GM18505 (cell line): Measurements from ENCODE around the gene EIF5A.

ENCODE experiments used
- ATAC-seq: cut with Tn5 transposase; IDR thresholded peaks from one replicate; pipeline ENCODE4 v1.9.1; 2021; ENCODE audit not compliant: unreplicated experiment
- POLR2A ChIP-seq: IDR thresholded peaks from 4 replicates; pipeline ENCODE4 v1.6.1; 2011; ENCODE audit warnings: borderline replicate concordance; ENCODE audit not compliant: insufficient read depth, insufficient read length; ENCODE audit errors: extremely low read depth

EIF5A gene

DNA sequence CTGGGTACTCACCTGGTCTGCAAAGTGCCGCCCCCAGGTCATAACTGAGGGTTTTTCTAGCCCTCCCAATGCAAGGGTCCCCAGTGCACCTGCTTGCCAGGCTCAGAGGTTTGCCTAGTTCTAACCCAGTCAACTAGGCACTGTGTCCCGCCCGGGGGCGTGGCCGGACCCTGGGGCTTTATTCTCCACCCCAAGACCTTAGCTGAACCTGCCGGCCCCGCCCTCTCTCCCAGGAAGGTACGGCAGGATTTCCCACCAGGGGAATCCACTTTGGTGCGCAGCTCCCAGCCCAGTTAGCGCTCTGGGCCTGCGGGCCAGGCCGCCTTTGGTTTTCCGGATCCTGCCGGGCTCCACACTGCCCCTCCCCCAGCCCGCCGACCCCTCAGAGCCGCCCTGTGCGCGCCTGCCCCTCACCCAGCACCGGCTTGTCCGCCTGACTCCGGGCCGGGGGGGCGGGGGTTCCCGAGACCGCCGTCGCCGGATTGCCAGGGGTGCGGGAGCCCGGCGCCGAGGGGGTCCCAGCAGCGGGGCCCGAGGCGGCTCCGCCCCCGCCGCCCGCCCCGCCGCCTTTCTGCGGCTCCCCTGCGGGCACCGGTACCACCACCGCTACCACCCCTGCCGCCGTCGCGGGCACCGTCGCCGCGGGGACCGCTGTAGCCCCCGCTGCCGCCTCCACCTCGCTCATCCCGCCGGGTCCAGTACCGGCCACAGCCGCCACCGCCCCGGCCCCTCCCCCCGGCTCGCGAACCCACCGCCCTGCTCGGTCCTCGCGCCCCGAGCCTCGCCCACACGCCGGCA is 13.4 kb upstream of the EIF5A start:
- peak; percentile 1 for ATAC-seq
- no peak for TF ChIP-seq POLR2A

DNA sequence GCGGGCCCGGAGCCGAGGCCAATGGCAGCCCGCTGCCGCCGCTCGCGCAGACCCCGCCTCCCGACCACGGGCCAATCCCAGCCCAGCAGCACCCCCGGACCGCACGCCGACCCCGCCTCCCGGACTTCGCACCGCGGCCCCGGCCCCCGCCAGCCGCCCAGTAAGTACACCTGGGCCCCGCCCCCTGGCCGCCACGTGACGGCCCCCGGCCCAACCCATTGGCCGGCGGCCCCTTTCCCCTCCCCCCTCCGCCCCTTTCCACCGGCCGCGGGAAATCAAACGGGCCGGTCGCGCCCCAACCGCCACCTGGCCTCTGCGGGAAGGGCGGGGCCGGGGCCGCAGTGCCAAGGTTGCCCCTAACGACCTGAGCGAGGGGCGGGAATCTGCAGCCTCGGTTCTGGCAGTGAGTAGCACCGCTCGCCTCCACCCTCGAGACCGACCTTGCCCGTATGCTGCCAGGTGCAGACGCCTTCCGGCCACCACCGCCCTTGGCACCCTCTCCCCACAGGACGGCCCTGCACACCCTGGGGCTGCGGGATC is 12.7 kb upstream of the EIF5A start, which contains the start of gene YBX2:
YBX2 (minus strand) TSS at position 26 of the 540 bp plus-strand sequence. CDS start 139 bp downstream, outside the sequence.
- ATAC-seq: peak; percentile 41
- TF ChIP-seq POLR2A: no peak

DNA sequence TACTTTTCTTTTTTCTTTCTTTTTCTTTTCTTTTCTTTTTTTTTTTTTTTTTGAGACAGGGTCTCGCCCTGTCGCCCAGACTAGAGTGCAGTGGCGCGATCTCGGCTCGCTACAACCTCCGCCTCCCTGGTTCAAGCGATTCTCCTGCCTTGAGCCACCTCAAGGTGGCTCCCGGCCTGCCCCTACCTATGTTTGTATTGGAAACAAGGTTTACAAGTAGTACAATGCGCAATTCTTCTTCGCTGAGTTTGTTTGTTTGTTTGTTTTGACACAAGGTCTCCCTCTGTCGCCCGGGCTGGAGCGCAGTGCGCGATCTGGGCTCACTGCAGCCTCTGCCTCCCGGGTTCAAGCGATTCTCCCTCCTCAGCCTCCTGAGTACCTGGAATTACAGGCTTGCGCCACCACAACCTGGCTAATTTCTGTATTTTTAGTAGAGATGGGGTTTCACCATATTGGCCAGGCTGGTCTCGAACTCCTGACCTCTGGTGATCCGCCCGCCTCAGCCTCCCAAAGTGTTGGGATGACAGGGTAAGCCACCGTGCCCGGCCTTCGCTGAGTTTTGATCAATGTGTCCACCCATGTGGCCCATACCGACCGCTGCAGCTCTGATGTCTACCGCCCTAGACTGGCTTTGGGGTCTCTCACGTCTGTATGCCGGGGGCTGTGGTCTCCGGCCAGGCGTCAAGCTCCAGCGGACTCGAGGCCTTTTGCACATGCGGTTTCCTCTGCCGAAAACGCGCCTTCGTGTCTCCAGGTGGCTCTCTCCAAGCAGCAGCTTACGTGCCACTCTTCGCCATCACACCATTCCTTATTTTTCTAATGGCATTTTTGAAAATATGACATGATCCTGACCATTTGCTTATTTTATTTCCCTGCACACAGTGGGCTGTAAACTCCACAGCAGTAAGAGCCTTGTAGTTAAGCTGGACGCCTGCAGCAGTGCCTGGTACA is 11.9 kb upstream of the EIF5A start:
- ATAC-seq: no peak
- no peak for TF ChIP-seq POLR2A

DNA sequence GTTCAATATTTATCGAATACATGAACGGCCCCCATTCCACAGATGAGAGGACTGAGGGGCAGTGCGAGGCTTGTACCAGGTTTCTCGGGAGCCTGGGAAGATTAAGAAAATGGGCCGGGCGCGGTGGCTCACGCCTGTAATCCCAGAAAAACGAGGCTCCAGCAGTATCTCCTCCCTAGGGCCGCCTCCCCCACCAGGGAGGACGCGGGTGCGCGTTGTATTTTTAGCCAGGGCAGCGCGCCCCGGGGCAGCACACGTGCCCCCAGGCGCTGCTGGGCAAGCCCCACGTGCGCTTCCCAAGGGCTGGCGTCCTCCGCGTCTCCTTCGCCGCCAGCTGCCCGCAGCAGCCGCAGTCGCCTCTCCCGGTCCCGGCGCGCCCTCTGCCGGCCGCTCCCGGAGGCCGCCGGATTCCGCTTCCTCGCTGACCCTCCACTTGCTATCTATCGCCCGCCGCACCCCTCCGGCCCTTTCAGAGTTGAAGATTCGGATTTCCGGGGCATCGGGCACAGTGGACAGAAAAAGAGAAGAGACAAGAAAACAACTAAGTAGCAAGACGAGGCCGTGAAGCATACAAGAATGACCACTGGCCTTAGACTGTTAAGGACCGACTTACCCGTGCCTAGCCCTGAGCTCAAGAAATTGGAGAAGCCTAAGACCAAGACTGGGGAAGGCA is 11.1 kb upstream of the EIF5A start:
- ATAC-seq: no peak

DNA sequence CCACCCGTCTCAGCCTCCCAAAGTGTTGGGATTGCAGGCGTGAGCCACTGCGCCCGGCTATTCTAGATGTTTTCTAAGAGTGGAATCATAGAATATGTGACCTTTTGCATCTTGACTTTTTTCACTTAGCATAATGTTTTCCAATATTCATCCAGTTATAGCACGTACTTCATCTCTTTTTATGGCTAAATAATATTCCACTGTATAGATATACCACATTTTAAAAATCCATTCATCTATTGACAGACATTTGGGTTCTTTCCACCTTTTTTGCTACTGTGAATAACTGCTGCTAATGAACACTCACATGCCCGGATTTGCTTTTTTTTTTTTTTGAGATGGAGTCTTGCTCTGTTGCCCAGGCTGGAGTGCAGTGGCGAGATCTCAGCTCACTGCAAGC is 3.2 kb upstream of the EIF5A start:
- no peak for TF ChIP-seq POLR2A
- no peak for ATAC-seq

More for the DNA sequence above, 11.1 kb upstream of the EIF5A start:
- no peak for TF ChIP-seq POLR2A

DNA sequence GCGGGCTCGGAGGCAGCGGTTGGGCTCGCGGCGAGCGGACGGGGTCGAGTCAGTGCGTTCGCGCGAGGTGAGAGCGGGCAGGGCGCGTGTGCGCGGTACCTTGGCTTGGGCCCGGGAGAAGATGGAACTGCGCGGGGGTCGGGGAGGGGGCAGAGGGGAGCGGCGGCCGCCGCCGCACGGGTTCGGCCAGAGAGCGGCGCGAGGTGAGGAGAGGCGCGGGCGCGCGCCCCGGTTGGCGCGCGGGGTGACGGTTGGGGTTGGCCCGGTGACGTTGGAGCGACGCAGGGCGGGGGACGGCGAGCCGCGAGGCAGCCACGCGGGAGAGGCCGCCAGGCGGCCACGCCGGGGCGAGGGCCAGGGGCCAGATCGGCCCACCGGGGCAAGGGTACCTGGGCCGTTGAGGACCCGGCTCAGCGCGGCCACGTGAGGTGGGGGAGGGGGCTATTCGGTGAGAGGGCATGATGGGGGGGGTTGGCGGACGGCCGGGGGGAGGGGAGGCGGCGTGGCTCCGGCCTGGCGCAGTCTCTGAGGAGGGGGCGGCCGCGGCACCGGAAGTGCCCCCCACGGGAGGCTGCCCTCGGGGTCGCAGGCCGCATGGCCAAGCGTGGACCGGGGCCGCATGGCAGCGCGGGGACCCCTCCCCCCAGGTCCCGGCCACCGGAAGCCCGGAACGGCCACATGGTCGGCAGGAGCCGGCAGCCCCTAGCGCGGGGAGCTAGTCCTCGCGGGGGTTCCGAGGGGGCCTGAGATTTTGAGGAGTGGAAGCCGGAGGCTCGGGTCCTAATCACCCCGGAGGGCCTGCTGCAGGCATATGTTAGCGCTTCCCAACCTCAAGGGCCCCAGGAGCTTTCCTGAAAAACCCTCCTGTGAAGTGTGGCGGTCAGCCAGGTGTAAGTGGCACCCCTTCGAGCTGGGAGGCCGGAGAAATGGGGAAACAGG is 527 bp downstream of the EIF5A start:
- no peak for TF ChIP-seq POLR2A
- ATAC-seq: peak; percentile 9

DNA sequence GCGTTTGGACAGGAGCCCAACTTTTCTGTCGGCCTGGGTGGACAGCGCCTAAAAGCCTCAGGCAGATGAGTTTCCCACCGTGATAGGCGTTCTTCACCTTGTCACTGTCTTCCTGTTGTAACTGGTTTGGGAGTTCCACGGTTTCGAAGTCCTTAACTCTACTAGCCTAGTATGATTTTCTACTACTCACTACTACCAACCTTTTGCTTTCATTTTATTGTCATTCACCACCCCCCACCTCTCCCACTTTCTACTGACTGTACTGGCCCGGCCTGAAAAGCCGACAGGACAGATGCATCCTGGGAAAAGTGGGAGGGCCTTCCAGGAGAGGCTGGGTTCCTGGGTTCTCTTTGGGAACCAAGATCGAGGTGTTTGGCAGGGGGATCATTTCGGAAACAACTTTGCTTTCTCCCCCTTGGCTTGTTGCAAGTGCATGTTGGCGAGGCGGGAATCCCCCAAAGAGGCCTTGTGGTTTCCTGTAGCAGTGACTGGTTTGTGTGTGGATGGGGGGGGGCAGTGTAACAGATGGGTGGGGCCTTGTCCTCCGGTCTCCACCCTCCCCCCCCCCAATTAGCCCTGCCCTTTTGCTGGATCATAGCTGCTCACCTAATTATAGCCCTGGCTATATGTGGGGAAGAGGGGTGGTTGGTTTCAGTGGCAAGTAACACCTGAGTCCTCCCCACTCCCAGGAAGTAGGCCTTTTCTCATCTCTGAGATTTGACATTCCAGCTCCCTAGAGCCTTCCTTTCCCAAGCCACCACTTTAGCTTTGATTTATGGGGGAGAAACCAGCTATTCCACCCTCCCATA is 1.4 kb downstream of the EIF5A start:
- peak; percentile 17 for ATAC-seq
- TF ChIP-seq POLR2A: peak; percentile 57

DNA sequence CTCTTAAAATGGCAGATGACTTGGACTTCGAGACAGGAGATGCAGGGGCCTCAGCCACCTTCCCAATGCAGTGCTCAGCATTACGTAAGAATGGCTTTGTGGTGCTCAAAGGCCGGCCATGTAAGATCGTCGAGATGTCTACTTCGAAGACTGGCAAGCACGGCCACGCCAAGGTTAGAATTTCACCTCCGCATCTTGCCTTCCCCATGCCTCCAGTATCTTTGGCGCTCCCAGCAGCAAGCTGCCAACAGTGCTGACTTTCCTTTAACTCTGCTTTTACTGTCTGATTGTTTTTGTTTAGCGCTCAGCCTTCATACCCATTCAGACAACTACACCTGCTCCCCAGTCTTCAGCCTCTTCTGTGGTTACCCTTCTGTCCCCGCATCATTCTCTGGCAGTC is 2.2 kb downstream of the EIF5A start:
- no peak for TF ChIP-seq POLR2A
- no peak for ATAC-seq

DNA sequence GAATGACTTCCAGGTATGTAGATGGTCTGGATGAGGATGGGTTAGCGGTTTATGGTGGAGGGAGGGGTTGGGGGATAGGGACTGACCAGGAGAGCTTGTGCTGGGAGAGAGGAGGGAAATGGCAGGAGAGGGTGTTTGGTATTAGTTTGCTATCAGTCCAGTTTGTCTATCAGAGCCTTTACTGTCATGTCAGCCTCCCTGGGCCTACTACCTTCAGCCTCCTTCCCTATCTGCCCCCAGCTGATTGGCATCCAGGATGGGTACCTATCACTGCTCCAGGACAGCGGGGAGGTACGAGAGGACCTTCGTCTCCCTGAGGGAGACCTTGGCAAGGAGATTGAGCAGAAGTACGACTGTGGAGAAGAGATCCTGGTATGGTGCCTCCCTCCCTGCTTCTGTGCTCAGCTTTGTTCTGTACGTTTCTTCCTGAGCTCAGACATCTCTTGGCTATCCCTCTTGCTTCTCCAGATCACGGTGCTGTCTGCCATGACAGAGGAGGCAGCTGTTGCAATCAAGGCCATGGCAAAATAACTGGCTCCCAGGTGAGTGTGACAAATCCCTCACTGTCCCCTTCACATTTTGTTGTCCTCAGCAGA is 3.8 kb downstream of the EIF5A start:
- peak; percentile 29 for TF ChIP-seq POLR2A
- no peak for ATAC-seq

DNA sequence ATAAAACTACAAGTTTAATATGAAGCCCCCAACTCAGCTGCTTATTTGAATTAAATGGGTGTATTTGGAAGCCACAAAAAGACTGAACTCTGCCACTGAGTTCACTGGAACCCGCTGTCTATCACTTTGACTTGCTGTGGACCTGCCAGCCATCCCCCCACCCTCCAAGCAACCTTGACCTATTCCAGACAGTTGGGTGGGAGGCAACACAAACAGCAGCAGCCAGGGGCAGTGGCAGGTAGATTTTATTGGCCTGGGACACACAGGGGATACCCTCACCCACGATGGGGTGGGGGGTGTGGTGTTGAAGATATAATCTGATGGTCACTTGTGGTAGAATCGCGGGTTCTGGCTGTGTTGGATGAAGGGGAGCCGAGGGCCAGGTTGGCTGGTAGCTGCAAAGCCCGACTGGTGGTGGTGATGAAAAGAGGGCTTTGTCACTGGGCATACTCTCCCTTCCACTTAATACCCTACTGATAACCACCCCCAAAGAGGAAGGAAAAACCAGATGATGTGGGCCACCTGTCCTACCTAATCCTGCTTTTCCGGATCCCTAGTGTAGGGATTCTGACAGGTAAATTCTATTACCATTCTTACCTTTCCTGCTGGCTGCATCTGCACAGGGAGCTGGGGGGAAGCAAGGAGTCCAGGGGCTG is 5.1 kb downstream of the EIF5A start:
- peak; percentile 38 for TF ChIP-seq POLR2A
- ATAC-seq: no peak
